Mammary epithelial cell (primary cell): ENCODE results near the gene DHPS.

Experiments used
- CTCF ChIP-seq, 2 donors: IDR thresholded peaks in 1 of 2; conservative IDR thresholded peaks in 1 of 2; 2 replicates each; pipeline ENCODE4 v1.5.1; 2011 to 2012; ENCODE audit warnings: inconsistent platforms in 2 of 2, low read length in 2 of 2, mild to moderate bottlenecking in 2 of 2, control low read depth in 1 of 2, low read depth in 1 of 2; ENCODE audit not compliant: insufficient read depth in 1 of 2; ENCODE audit errors: extremely low read depth in 1 of 2
- EZH2 ChIP-seq: IDR thresholded peaks from 2 replicates; pipeline ENCODE4 v1.6.1; 2012; ENCODE audit warnings: low read length, inconsistent platforms, borderline replicate concordance

- TF ChIP-seq CTCF (conservative IDR thresholded peaks at IDR 0.05 in 1 of 2, IDR thresholded peaks at IDR 0.05 in 1 of 2; ENCODE audit: extremely low read depth in 1 of 2, insufficient read depth in 1 of 2, low read depth in 1 of 2, low read length in 2 of 2) (peak in 1 of 2 donors; percentile 21), EZH2 (no peak)
These were observed 33.6 kb downstream of the DHPS start for GRCh38 chr19:12648088-12648487.
